HL-60 (cell line): Measurements from ENCODE around the gene PBX1.

Source experiments
- GABPA ChIP-seq: IDR thresholded peaks from 2 replicates; pipeline ENCODE4 v1.6.1; 2012; ENCODE audit warnings: low read depth
- POLR2AphosphoS5 ChIP-seq: IDR thresholded peaks from 2 replicates; pipeline ENCODE4 v1.6.1; 2012; ENCODE audit warnings: low read depth
- SPI1 ChIP-seq: IDR thresholded peaks from 2 replicates; pipeline ENCODE4 v1.6.1; 2012; ENCODE audit warnings: low read depth, mild to moderate bottlenecking, borderline replicate concordance
- TF ChIP-seq, protein P1 (sequence below): IDR thresholded peaks from one replicate; pipeline ENCODE4 v1.5.1; 2011; ENCODE audit warnings: low read length, control low read depth, inconsistent platforms; ENCODE audit not compliant: insufficient read depth
- TF ChIP-seq, protein P2 (sequence below): IDR thresholded peaks from 2 replicates; pipeline ENCODE4 v1.6.1; 2012; ENCODE audit warnings: low read depth; ENCODE audit not compliant: insufficient replicate concordance

DNA sequence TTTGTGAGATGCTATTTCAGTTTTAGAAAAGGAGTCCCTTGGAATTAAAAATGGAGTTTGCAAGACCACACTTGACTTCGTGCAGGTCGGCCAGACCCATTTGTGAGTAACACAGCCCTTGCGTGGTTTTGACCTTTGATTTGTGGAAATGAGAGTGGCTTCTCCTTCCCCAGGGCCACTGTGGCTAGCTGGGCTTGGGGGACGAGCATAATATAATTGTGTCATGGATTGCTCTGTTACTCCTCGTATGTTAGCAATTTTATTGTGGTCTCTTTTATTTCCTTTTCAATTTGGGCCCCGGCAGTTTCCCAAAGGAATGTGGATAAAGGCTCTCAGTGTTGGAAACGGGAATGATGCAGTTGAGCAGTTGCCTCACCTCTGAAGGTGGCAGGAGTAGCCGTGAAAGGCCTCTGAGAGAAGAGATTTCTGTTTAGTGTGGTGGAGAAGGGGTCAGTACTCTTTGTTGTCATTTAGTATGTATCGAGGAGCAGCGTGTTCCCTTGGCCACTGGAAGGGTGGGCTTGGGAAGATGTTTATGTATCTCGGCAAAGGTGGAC, 194.6 kb downstream of the PBX1 start:
- TF ChIP-seq, protein P1, sequence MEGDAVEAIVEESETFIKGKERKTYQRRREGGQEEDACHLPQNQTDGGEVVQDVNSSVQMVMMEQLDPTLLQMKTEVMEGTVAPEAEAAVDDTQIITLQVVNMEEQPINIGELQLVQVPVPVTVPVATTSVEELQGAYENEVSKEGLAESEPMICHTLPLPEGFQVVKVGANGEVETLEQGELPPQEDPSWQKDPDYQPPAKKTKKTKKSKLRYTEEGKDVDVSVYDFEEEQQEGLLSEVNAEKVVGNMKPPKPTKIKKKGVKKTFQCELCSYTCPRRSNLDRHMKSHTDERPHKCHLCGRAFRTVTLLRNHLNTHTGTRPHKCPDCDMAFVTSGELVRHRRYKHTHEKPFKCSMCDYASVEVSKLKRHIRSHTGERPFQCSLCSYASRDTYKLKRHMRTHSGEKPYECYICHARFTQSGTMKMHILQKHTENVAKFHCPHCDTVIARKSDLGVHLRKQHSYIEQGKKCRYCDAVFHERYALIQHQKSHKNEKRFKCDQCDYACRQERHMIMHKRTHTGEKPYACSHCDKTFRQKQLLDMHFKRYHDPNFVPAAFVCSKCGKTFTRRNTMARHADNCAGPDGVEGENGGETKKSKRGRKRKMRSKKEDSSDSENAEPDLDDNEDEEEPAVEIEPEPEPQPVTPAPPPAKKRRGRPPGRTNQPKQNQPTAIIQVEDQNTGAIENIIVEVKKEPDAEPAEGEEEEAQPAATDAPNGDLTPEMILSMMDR, result no peak
- TF ChIP-seq POLR2AphosphoS5 (no peak), GABPA (no peak), SPI1 (no peak)
- TF ChIP-seq, protein P2, sequence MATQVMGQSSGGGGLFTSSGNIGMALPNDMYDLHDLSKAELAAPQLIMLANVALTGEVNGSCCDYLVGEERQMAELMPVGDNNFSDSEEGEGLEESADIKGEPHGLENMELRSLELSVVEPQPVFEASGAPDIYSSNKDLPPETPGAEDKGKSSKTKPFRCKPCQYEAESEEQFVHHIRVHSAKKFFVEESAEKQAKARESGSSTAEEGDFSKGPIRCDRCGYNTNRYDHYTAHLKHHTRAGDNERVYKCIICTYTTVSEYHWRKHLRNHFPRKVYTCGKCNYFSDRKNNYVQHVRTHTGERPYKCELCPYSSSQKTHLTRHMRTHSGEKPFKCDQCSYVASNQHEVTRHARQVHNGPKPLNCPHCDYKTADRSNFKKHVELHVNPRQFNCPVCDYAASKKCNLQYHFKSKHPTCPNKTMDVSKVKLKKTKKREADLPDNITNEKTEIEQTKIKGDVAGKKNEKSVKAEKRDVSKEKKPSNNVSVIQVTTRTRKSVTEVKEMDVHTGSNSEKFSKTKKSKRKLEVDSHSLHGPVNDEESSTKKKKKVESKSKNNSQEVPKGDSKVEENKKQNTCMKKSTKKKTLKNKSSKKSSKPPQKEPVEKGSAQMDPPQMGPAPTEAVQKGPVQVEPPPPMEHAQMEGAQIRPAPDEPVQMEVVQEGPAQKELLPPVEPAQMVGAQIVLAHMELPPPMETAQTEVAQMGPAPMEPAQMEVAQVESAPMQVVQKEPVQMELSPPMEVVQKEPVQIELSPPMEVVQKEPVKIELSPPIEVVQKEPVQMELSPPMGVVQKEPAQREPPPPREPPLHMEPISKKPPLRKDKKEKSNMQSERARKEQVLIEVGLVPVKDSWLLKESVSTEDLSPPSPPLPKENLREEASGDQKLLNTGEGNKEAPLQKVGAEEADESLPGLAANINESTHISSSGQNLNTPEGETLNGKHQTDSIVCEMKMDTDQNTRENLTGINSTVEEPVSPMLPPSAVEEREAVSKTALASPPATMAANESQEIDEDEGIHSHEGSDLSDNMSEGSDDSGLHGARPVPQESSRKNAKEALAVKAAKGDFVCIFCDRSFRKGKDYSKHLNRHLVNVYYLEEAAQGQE, result no peak
